GM12873 (cell line): ENCODE results near the gene TEX47.

Experiments
- TF ChIP-seq, protein P1 (sequence below): IDR thresholded peaks from 2 replicates; pipeline ENCODE4 v1.5.1; 2012; ENCODE audit warnings: low read depth, mild to moderate bottlenecking, moderate library complexity, low read length, control low read depth; ENCODE audit not compliant: insufficient read depth; ENCODE audit errors: missing control alignments

Gene TEX47

DNA sequence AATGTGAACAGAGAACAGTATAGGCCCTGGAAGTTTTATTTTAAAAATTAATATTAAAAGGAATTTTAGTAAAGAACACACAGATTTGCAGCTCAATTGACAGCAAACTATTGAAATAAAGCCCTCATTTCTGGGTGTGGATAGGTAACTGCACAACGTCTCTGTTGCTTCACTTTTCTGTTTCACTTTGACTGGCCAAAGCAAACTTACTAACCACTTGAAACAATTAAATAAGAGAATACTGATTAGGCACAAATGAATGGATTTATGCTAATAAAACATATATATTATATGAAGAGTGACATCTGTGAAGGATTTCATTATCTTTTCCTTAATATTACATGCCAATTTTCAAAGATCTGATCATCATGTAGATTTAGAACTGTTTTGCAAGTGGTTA, 24.1 kb downstream of the TEX47 start:
- TF ChIP-seq, protein P1, sequence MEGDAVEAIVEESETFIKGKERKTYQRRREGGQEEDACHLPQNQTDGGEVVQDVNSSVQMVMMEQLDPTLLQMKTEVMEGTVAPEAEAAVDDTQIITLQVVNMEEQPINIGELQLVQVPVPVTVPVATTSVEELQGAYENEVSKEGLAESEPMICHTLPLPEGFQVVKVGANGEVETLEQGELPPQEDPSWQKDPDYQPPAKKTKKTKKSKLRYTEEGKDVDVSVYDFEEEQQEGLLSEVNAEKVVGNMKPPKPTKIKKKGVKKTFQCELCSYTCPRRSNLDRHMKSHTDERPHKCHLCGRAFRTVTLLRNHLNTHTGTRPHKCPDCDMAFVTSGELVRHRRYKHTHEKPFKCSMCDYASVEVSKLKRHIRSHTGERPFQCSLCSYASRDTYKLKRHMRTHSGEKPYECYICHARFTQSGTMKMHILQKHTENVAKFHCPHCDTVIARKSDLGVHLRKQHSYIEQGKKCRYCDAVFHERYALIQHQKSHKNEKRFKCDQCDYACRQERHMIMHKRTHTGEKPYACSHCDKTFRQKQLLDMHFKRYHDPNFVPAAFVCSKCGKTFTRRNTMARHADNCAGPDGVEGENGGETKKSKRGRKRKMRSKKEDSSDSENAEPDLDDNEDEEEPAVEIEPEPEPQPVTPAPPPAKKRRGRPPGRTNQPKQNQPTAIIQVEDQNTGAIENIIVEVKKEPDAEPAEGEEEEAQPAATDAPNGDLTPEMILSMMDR: no peak

DNA sequence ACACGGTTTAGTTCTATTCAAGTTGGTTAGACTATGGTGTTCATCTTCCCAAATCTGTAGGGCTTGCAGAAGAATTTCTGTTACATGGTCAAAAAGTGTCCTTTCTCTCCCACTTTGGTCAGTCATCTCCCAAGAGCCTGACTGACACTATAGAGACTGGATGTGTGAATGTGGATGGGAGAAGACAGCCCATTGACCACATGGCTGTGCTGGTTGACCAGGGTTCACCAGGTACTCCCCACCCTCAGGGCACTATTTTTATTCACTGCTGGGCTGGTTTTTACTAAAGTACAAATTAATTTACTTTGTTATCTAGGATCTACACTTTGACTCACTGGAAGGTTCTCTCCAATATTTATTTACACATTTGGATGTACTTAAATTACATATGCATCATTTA, 33.8 kb downstream of the TEX47 start:
- TF ChIP-seq, protein P1: no peak

DNA sequence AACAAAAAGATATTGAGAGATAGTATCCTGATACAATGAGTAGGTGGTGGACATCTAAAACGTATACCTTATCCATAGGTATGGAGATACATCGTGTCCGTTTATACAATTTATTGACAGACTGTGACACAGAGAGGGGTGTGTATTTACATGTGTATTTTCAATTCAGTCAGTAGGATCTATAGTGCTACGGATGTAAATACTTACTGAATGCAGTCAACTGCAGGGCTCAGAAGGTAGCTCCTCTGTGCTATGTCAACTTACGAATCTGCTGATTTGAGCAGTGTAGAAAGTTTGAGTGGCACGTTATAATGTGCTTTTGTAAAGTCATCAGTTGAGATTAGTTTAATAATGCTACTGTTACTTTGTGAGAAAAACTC, 35.4 kb downstream of the TEX47 start:
- TF ChIP-seq, protein P1: no peak

DNA sequence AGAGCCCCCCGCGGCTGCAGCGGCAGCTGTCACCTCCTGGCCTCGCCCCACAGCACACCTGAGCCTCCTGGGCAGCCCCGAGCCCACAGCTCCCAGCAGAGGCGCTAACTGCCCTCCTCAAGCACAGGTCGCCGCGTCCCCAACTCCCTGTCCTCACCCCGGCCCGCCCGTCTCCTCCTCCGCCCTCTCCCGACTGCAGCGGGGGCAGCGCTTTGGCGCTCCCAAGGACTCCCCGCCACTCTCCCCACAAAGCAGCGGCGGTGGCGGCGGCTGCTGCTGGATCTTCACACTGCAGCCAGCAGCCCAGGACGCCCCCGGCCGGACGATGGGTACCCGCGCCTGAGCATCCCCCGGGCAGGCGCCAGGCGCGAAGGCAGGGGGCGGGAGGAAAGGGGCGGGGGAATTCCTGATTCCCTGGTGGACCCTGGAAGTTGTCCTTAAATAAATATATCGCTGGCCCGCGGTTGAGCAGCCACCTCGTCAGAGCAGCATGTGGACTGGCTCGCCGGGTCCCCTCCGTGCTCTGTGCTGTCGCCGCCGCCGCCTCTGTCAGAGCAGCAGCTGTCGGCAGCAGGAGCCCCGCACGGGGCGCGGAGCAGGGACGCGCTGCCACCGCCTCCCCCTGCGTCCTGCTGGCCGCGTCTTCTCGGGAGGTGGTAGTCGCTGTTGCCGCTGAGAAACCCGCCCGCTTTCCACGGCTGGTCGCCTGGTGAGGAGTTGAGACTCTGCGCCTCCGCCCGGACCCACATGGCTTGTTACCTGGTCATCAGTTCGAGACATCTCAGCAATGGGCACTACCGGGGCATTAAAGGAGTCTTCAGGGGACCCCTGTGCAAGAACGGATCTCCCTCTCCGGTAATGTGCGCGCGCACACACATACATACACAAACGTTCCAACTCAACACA, 36.1 kb downstream of the TEX47 start, which contains the start of gene ZNF804B:
ZNF804B (plus strand) TSS at position 471 of the 906 bp plus-strand sequence; CDS start at position 748, 277 bp downstream.
- TF ChIP-seq, protein P1: no peak

DNA sequence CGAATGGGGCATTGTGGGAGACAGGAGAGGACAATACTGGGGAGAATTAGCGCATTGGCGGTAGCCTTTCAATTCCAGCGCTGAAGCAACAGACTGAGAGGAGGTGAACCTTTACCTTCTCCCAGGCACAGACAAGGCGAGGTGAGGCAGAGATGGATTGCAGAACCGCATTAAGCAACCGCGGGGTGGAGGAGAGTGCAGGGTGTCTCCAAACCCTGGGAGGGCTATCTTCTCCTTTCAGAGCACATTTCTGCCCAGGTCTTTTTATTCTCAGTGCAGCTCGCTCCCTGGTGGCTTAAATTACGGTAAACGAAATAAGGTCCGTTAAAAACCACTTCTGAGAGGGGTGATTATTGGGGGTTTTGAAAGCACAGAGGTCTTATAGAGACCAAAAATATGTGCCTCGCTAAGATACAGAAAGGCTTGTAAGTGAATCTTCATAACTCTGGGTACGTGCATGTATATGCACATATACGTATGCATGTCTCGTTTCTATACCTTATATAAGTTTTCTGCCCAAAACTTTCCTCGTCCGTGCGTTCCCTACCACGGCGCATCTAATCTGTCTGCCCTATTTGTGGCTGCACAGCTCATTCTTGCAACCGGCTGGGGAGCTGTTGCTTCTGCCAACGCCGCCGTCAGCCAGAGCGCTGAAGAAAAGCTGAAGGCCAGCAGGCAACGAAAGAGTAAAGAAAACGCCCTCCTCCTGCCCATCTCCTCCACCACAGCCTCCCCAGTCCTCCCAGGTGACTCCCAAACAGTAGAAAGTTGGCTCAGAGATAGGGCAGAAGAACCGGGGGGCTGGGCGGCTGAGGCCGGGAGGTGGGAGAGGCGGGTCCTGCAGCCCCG, 36.9 kb downstream of the TEX47 start:
- TF ChIP-seq, protein P1: no peak

DNA sequence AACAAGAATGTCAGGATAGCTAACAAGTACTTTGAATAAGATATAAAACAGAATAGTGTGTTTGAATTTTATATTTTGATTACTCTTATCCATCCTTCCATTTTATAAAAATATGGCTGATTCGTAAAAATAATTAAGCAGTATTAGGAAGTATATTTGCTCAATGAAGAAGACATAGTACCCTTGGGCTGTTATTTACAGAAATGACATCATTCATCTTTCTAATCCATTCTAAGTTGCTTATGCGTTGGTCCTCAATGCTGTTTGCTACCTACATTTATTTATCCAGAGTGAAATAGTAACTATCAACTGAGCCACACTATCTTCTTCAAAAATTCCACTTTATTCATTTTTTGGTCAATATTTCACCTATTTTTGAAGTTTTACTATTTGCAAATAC, 38.2 kb downstream of the TEX47 start:
- TF ChIP-seq, protein P1: no peak

DNA sequence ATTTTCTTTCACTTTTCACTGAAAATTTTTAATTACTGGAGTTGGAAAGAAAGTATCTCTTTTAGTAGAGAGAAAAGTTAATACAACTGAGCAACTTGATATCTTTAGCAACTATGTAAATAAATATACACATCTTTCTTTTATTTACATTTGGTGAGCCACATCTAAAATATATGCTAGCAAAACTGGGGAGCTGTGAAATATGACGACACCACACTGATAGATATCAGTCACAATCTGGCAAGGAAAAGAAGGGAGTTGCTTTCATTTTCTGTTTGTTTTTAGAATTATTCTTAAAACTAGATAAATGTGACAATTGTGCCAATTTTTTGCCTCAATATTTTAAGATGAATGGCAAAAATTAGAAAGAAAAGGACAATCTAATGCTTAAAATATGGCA, 38.7 kb downstream of the TEX47 start:
- TF ChIP-seq, protein P1: no peak
